ENCODE data around the gene KDM2B. TPM values are rescaled to one million over a fixed set of nuclear protein-coding genes. Genes with fewer than 3 reads are reported as not detected.

The KDM2B gene
- total and polyA plus RNA-seq, 2 of the 8 experiments (the other 6 are each of a cell fraction or from before 2014, with no cell fraction given), result 111 to 162 TPM

GRCh38 chr12:121507245-121507644, 73.6 kb downstream of the KDM2B start:
- no peak for FAIRE-seq
- H3K4me3 ChIP-seq (ENCODE audit: extremely low read depth in 1 of 4, insufficient read depth in 2 of 4, low read depth in 3 of 4, low read length in 4 of 4), result no peak overlapping the region
- no peaks in the 10 kb centered on the region for H3K4me1 ChIP-seq (replicated peaks in 1 of 4; ENCODE audit: control insufficient read depth in 3 of 4, insufficient read depth in 4 of 4, low read length in 3 of 4)
- no peak for DNase-seq (ENCODE audit: low read depth in 1 of 2, low spot score in 2 of 2)
- no peak overlapping the region for H3K9ac ChIP-seq (replicated peaks in 1 of 4; ENCODE audit: extremely low read depth in 1 of 4, low read depth in 3 of 4, low read length in 3 of 4)
- no peak overlapping the region for H3K18ac ChIP-seq (ENCODE audit: extremely low read depth, low read length)
- peaks cover 21 to 70% (median 36%) of the 10 kb centered on the region in 4 experiments for H3K36me3 ChIP-seq (ENCODE audit: control insufficient read depth in 2 of 4, insufficient read depth in 4 of 4, low read length in 3 of 4)
- H3K23ac ChIP-seq (ENCODE audit: insufficient read length), result no peak overlapping the region
- no peak overlapping the region for H2BK5ac ChIP-seq (ENCODE audit: low read depth, low read length)
- CTCF ChIA-PET (ENCODE audit: partially characterized antibody), result interaction anchor here (0.7 to 4.1 kb wide), 3 partner anchors 8 to 246 kb away, joined by 3 to 20 read pairs (median 15); no protein-coding TSS in a partner anchor
- no peak overlapping the region for H2BK120ac ChIP-seq (replicated peaks; ENCODE audit: low read depth, low read length)
- H3K14ac ChIP-seq (ENCODE audit: insufficient read length), result no peak overlapping the region
- H2BK15ac ChIP-seq (ENCODE audit: low read length), result no peak overlapping the region
- no peak overlapping the region for H2BK12ac ChIP-seq (ENCODE audit: low read depth, low read length)
- H3K4me2 ChIP-seq (ENCODE audit: insufficient read depth in 1 of 2, low read depth in 2 of 2, low read length in 2 of 2), result no peak overlapping the region
- H3K79me1 ChIP-seq (ENCODE audit: low read depth, low read length), result peaks cover 5% of the 10 kb centered on the region; the same call in 1 of the 2 replicates
- no peaks in the 10 kb centered on the region for H3K27me3 ChIP-seq (replicated peaks in 1 of 4; ENCODE audit: control insufficient read depth in 3 of 4, extremely low read depth in 1 of 4, insufficient read depth in 3 of 4, low read length in 3 of 4)
- no peaks in the 10 kb centered on the region for H3K23me2 ChIP-seq (ENCODE audit: low read depth, low read length)
- POLR2A ChIA-PET (ENCODE audit: partially characterized antibody), result interaction anchor here (0.9 to 1.3 kb wide), 4 partner anchors 8 to 120 kb away, joined by 3 to 4 read pairs (median 4); no protein-coding TSS in a partner anchor
- H3K56ac ChIP-seq (replicated peaks; ENCODE audit: insufficient read length, low read depth, low read length), result no peak overlapping the region
- no peak overlapping the region for H2AK5ac ChIP-seq (ENCODE audit: low read depth, low read length)
- peaks cover 0 to 13% of the 10 kb centered on the region in 2 experiments; a peak in 1 of 4 replicates for H3K79me2 ChIP-seq (ENCODE audit: control insufficient read depth in 1 of 2, insufficient read depth in 2 of 2, low read length in 2 of 2)
- H3K9me3 ChIP-seq (ENCODE audit: insufficient read depth in 2 of 2, low read depth in 1 of 2, low read length in 1 of 2), result no peaks in the 10 kb centered on the region
- H4K20me1 ChIP-seq (replicated peaks in 1 of 2; ENCODE audit: control insufficient read depth in 1 of 2, insufficient read depth in 2 of 2, low read length in 2 of 2), result peaks cover 9 to 10% of the 10 kb centered on the region in 2 experiments
- no peak overlapping the region for H3K4ac ChIP-seq (replicated peaks; ENCODE audit: insufficient read length, low read depth, low read length)
- H3K27ac ChIP-seq (ENCODE audit: low read depth, low read length), result no peak overlapping the region
- no peak overlapping the region for H2BK20ac ChIP-seq (ENCODE audit: low read length)
- H2AFZ ChIP-seq (ENCODE audit: low read length), result no peak overlapping the region
- no peak overlapping the region for H4K5ac ChIP-seq (ENCODE audit: insufficient read length, low read depth, low read length)
- WGBS, 2 experiments (ENCODE audit: extremely low coverage in 1 of 2, insufficient coverage in 1 of 2, insufficient read length in 1 of 2, insufficient replicate concordance in 2 of 2, low coverage in 1 of 2, low lambda C conversion rate in 2 of 2, missing lambda C conversion rate in 1 of 2), result 92% methylated on average over 8 of the region's 8 CpGs; no CpG with 5 or more reads in 1 of the 2 experiments
- H4K8ac ChIP-seq (ENCODE audit: extremely low read depth, insufficient read depth, low read length), result no peak overlapping the region
- no peak overlapping the region for H4K91ac ChIP-seq (replicated peaks; ENCODE audit: insufficient read length, low read length)
